HepG2 (cell line): ENCODE data around the gene CYB5A. TPM values are rescaled to one million over a fixed set of nuclear protein-coding genes. Genes with fewer than 3 reads are reported as not detected.

ENCODE experiments used
- ARID2 ChIP-seq: sonication (generic); formaldehyde crosslinking; IDR thresholded peaks from 2 replicates; pipeline ENCODE4 v1.8.1; 2022; ENCODE audit warnings: mild to moderate bottlenecking, missing genetic modification reagents, borderline replicate concordance
- ESRRA ChIP-seq: sonication (generic); formaldehyde crosslinking; IDR thresholded peaks from 2 replicates; pipeline ENCODE4 v1.5.1; 2020; ENCODE audit warnings: mild to moderate bottlenecking, low read depth, missing genetic modification reagents
- FOXP1 ChIP-seq, 2 experiments: fragments of 450-650 bp in 1 of 2; IDR thresholded peaks; 2 replicates each; pipeline ENCODE4 v1.6.1; 2017 to 2018; ENCODE audit warnings: antibody characterized with exemption in 1 of 2
- GATAD2A ChIP-seq: IDR thresholded peaks from 2 replicates; pipeline ENCODE4 v1.6.1; 2016
- HHEX ChIP-seq: IDR thresholded peaks from 2 replicates; pipeline ENCODE4 v1.6.1; 2016; ENCODE audit warnings: control low read depth
- HNRNPUL1 ChIP-seq: fragments of 200-400 bp; formaldehyde crosslinking; IDR thresholded peaks from 2 replicates; pipeline ENCODE4 v1.6.1; 2017; ENCODE audit warnings: low read depth, mild to moderate bottlenecking, low read length, moderate library complexity
- MAF1 ChIP-seq: sonication (generic); formaldehyde crosslinking; IDR thresholded peaks from 2 replicates; pipeline ENCODE4 v1.5.0; 2020; ENCODE audit warnings: missing genetic modification reagents, borderline replicate concordance
- MAZ ChIP-seq, 2 experiments: sonication (generic) in 1 of 2; formaldehyde crosslinking in 1 of 2; IDR thresholded peaks; 2 replicates each; pipeline versions ENCODE4 v1.5.0 to v1.6.1; 2012 to 2020; ENCODE audit warnings: low read depth in 2 of 2, mild to moderate bottlenecking in 2 of 2, borderline replicate concordance in 1 of 2, improper control_type of control experiment in 1 of 2, low read length in 1 of 2, missing genetic modification reagents in 1 of 2, moderate library complexity in 1 of 2
- MED1 ChIP-seq: sonication (generic); formaldehyde crosslinking; IDR thresholded peaks from 2 replicates; pipeline ENCODE4 v1.4.0; 2020; ENCODE audit warnings: missing genetic modification reagents
- SALL2 ChIP-seq: sonication (generic); formaldehyde crosslinking; IDR thresholded peaks from 2 replicates; pipeline ENCODE4 v1.8.1; 2023; ENCODE audit warnings: mild to moderate bottlenecking, missing genetic modification reagents, inconsistent platforms
- YY1 ChIP-seq: IDR thresholded peaks from 2 replicates; pipeline ENCODE4 v1.6.1; 2011; ENCODE audit warnings: low read length, low read depth, moderate library complexity, mild to moderate bottlenecking; ENCODE audit not compliant: insufficient read depth, insufficient replicate concordance
- ZBTB20 ChIP-seq: sonication (generic); formaldehyde crosslinking; IDR thresholded peaks from 2 replicates; pipeline ENCODE4 v1.8.1; 2023; ENCODE audit warnings: missing genetic modification reagents, low read depth, mild to moderate bottlenecking, borderline replicate concordance
- ZNF17 ChIP-seq: sonication (generic); formaldehyde crosslinking; IDR thresholded peaks from 2 replicates; pipeline ENCODE4 v1.5.0; 2020; ENCODE audit warnings: mild to moderate bottlenecking, missing genetic modification reagents
- ZNF3 ChIP-seq: IDR thresholded peaks from 2 replicates; pipeline ENCODE4 v1.7.0; 2017; ENCODE audit warnings: inconsistent platforms
- ZNF614 ChIP-seq: IDR thresholded peaks from 2 replicates; pipeline ENCODE4 v1.6.1; 2018; ENCODE audit warnings: missing biosample characterization, missing genetic modification reagents, inconsistent platforms, borderline replicate concordance
- polyA plus RNA-seq, 8 experiments: library from polyadenylated mRNA; depleted of rRNA in 3 of 8; stranded (reverse) in 7 of 8; unstranded in 1 of 8; fragments of >200 nt; fragmentation: Illumina TruSeq in 4 of 8; extraction: Trizol in 4 of 8; gene quantifications; 2 replicates each; pipeline versions ENCODE4 v1.2.1 to v1.2.3, GENCODE V29; 2011 to 2016; ENCODE audit warnings: low read depth in 4 of 8, missing spikeins in 1 of 8, mixed read lengths in 1 of 8; ENCODE audit not compliant: insufficient read depth in 1 of 8
- total RNA-seq, 5 experiments: library from RNA; depleted of rRNA; stranded (reverse); fragments of >200 nt; fragmentation: Illumina TruSeq; extraction: Trizol; gene quantifications; 2 replicates each; pipeline ENCODE4 v1.2.3, GENCODE V29; 2016; ENCODE audit warnings: low read depth in 1 of 5
- TF ChIP-seq, protein P1 (sequence below): IDR thresholded peaks from 2 replicates; pipeline ENCODE4 v1.6.1; 2016
- TF ChIP-seq, protein P2 (sequence below): sonication (generic); IDR thresholded peaks from 2 replicates; pipeline ENCODE4 v1.6.1; 2016; ENCODE audit warnings: low read depth, borderline replicate concordance
- TF ChIP-seq, protein P3 (sequence below): sonication (generic); formaldehyde crosslinking; IDR thresholded peaks from 2 replicates; pipeline ENCODE4 v1.4.0; 2020; ENCODE audit warnings: missing genetic modification reagents
- TF ChIP-seq, protein P4 (sequence below): sonication (generic); formaldehyde crosslinking; conservative IDR thresholded peaks from 2 replicates; pipeline ENCODE4 v1.4.0; 2020; ENCODE audit warnings: missing genetic modification reagents
- TF ChIP-seq, protein P5 (sequence below): IDR thresholded peaks from 2 replicates; pipeline ENCODE4 v1.6.1; 2016; ENCODE audit warnings: mild to moderate bottlenecking

The CYB5A gene
- total and polyA plus RNA-seq, 2 of the 13 experiments (the other 11 are each of a cell fraction or from before 2014, with no cell fraction given): 215 to 356 TPM

DNA sequence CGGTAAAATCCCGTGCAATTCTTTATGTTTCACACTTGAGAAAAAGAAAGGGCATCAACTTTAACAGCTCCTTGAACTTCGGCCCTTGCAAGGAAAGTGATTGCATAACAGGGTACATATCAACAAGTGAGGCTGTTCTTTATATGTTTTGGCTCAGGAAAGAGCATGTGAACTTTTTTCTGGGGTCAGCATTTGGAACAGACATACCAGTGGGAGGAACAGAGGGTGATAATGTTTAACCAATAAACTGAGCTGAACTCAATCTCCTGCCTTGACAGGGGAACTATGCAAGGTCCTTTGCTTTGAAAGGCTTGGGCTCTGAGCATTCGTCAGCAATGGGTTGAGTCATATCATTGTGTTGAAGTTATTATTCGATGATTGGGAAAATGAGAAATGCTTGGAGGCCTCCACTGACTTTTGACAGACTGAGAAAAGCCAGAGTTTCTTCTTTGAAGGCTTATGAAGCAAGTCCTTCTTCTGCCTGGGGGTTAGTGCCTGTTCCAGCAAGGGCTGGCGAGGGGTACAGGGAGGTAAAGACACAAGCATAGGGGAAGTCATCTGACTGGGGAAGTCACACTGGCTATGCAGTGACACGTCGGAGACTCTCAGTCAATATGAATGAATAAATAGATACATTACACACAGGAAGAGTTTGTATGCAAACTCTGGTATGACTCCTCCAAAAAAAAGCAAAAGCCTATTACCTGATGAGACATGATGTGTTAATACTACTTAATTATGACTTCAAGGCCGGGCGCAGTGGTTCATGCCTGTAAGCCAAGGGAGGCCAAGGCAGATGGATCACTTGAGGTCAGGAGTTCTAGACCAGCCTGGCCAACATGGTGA is 57.2 kb downstream of the CYB5A start (continued):
- TF ChIP-seq MAZ (IDR thresholded peaks at IDR 0.05; ENCODE audit: borderline replicate concordance, low read depth, low read length): no peak
- no peak for TF ChIP-seq MAZ (CRISPR knock-in tag; IDR thresholded peaks at IDR 0.05; ENCODE audit: low read depth)
- TF ChIP-seq HHEX (CRISPR knock-in tag): 0 out of 2 replicates have a peak, but pooled peaks have one; percentile 10
- 0 out of 2 replicates have a peak, but pooled peaks have one; percentile 39 for TF ChIP-seq HNRNPUL1
- TF ChIP-seq, protein P1, sequence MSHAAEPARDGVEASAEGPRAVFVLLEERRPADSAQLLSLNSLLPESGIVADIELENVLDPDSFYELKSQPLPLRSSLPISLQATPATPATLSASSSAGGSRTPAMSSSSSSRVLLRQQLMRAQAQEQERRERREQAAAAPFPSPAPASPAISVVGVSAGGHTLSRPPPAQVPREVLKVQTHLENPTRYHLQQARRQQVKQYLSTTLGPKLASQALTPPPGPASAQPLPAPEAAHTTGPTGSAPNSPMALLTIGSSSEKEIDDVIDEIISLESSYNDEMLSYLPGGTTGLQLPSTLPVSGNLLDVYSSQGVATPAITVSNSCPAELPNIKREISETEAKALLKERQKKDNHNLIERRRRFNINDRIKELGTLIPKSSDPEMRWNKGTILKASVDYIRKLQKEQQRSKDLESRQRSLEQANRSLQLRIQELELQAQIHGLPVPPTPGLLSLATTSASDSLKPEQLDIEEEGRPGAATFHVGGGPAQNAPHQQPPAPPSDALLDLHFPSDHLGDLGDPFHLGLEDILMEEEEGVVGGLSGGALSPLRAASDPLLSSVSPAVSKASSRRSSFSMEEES (CRISPR knock-in tag): peak; percentile 82
- TF ChIP-seq ESRRA (CRISPR knock-in tag): peak; percentile 45; the same call in 1 of the 2 replicates
- TF ChIP-seq, protein P2, sequence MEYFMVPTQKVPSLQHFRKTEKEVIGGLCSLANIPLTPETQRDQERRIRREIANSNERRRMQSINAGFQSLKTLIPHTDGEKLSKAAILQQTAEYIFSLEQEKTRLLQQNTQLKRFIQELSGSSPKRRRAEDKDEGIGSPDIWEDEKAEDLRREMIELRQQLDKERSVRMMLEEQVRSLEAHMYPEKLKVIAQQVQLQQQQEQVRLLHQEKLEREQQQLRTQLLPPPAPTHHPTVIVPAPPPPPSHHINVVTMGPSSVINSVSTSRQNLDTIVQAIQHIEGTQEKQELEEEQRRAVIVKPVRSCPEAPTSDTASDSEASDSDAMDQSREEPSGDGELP: peak; percentile 56; the same call in 1 of the 2 replicates
- peak; percentile 84; the same call in 1 of the 2 replicates for TF ChIP-seq ZBTB20 (CRISPR knock-in tag)
- 0 out of 2 replicates have a peak, but pooled peaks have one; percentile 19 for TF ChIP-seq SALL2 (CRISPR knock-in tag)
- no peak for TF ChIP-seq MAF1 (CRISPR knock-in tag)
- TF ChIP-seq YY1: no peak
- TF ChIP-seq ZNF17 (CRISPR knock-in tag): no peak
- TF ChIP-seq MED1: peak; percentile 96
- no peak for TF ChIP-seq ZNF3 (CRISPR knock-in tag)
- TF ChIP-seq, protein P3, sequence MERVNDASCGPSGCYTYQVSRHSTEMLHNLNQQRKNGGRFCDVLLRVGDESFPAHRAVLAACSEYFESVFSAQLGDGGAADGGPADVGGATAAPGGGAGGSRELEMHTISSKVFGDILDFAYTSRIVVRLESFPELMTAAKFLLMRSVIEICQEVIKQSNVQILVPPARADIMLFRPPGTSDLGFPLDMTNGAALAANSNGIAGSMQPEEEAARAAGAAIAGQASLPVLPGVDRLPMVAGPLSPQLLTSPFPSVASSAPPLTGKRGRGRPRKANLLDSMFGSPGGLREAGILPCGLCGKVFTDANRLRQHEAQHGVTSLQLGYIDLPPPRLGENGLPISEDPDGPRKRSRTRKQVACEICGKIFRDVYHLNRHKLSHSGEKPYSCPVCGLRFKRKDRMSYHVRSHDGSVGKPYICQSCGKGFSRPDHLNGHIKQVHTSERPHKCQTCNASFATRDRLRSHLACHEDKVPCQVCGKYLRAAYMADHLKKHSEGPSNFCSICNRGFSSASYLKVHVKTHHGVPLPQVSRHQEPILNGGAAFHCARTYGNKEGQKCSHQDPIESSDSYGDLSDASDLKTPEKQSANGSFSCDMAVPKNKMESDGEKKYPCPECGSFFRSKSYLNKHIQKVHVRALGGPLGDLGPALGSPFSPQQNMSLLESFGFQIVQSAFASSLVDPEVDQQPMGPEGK (CRISPR knock-in tag): peak; percentile 64; the same call in 1 of the 2 replicates
- TF ChIP-seq, protein P4, sequence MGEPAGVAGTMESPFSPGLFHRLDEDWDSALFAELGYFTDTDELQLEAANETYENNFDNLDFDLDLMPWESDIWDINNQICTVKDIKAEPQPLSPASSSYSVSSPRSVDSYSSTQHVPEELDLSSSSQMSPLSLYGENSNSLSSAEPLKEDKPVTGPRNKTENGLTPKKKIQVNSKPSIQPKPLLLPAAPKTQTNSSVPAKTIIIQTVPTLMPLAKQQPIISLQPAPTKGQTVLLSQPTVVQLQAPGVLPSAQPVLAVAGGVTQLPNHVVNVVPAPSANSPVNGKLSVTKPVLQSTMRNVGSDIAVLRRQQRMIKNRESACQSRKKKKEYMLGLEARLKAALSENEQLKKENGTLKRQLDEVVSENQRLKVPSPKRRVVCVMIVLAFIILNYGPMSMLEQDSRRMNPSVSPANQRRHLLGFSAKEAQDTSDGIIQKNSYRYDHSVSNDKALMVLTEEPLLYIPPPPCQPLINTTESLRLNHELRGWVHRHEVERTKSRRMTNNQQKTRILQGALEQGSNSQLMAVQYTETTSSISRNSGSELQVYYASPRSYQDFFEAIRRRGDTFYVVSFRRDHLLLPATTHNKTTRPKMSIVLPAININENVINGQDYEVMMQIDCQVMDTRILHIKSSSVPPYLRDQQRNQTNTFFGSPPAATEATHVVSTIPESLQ (CRISPR knock-in tag): no peak
- no peak for TF ChIP-seq FOXP1 (IDR thresholded peaks at IDR 0.05)
- TF ChIP-seq FOXP1 (CRISPR knock-in tag; IDR thresholded peaks at IDR 0.05): peak; percentile 90
- TF ChIP-seq, protein P5, sequence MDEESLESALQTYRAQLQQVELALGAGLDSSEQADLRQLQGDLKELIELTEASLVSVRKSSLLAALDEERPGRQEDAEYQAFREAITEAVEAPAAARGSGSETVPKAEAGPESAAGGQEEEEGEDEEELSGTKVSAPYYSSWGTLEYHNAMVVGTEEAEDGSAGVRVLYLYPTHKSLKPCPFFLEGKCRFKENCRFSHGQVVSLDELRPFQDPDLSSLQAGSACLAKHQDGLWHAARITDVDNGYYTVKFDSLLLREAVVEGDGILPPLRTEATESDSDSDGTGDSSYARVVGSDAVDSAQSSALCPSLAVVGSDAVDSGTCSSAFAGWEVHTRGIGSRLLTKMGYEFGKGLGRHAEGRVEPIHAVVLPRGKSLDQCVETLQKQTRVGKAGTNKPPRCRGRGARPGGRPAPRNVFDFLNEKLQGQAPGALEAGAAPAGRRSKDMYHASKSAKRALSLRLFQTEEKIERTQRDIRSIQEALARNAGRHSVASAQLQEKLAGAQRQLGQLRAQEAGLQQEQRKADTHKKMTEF: peak; percentile 87
- peak; percentile 68 for TF ChIP-seq ZNF614 (CRISPR knock-in tag)
- TF ChIP-seq ARID2 (CRISPR knock-in tag): peak; percentile 59; the same call in 1 of the 2 replicates
- peak; percentile 98 for TF ChIP-seq GATAD2A (CRISPR knock-in tag)
